HT1080 (cell line): Measurements from ENCODE around the gene EEFSEC. TPM values are rescaled to one million over a fixed set of nuclear protein-coding genes. Genes with fewer than 3 reads are reported as not detected.

Experiments
- DNase-seq: peaks from one replicate; pipeline ENCODE4 v3.0.0-alpha.2; 2015; ENCODE audit warnings: low read depth
- total RNA-seq: library from RNA; depleted of rRNA; stranded (reverse); fragments of >200 nt; shearing (Covaris generic); gene quantifications from 2 replicates; pipeline ENCODE4 v1.2.3, GENCODE V29; 2014

The EEFSEC gene
- total RNA-seq, 1 experiment from 2014 or later, result 12.3 TPM

DNA sequence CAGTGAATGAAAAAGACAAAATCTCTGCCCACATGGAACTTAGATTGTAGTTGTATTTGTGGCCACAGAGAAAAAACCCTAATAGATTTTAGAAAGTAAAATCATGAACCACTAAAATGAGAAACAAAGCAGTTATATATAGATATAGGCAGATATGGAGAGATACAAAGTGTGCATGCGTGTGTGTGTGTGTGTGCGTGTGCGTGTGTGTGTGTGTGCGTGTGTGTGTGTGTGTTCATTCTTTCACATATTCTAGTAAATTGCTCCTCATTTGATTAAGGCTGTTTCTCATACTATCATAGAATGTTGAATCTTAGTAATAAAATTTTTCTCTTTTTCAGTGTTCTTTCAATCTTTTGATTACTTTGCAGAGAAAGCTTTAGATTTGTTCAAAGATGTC, 194.8 kb downstream of the EEFSEC start:
- DNase-seq, result no peak

- DNase-seq, result peak; percentile 53
Observed at GRCh38 chr3:128348805-128349531, 195.7 kb downstream of the EEFSEC start.

DNA sequence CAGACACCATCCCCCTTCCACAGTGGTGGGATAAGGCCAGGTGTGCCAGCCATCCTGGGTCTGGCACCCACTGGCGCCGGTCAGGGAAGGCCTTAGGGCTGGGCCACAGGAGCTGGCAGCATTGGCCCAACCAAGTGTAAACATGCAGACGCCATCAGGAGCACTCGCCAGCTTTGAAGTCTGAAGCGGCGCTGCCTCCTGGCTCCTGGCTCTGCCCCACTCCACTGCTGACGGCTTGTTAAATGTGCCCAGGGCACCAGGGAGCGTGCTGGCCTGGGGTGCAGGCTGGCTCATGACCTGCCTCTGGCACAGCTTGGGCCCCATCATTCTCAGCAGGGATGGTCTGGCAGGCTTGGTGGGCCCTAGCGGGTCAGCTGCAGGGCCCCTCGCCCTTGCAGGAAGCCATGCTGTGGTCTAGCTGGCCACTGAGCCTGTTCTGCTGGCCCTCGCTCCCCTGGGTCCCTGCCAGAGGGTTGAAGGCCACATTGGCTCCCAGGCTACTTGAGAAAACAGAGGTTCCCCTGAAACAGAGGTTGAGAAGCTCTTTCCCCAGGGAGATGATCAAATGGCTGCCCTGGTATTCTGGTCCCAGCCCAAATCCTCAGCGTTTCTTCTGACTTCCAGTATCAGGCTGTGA, 196.8 kb downstream of the EEFSEC start:
- no peak for DNase-seq

GRCh38 chr3:128351546-128351945, 198.3 kb downstream of the EEFSEC start:
- DNase-seq, result no peak

GRCh38 chr3:128352326-128352725, 199.0 kb downstream of the EEFSEC start:
- DNase-seq, result no peak

DNA sequence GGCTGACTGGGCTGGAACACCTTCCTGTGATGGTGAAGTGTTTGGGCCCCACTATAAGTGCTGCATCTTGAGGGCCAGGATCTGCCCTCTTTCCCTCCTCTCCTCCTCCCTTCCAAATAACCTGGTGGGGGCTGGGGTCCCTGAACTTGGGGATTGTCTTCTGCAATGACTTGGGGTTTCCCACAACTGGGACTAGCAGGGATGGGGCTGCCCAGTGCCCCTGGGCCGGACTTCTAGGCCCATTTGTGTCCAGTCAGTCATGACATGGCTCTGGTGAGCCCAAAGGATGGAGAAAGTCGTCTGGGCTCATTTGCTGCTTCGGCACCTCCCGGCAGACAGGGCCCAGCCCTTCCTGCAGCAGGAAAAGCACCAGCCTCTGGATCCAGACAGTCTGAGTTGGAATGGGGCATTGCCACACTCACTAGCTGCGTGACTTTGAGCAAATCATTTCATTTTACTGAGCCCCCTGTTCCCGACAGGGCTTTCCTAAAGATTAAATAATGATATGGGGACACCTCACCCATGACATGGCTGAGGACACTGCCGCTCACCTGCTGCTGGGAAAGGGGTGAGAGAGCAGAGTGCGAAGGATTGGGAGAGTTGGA, 200.2 kb downstream of the EEFSEC start:
- DNase-seq, result no peak

GRCh38 chr3:128353991-128354687, 200.9 kb downstream of the EEFSEC start:
- DNase-seq, result no peak

DNA sequence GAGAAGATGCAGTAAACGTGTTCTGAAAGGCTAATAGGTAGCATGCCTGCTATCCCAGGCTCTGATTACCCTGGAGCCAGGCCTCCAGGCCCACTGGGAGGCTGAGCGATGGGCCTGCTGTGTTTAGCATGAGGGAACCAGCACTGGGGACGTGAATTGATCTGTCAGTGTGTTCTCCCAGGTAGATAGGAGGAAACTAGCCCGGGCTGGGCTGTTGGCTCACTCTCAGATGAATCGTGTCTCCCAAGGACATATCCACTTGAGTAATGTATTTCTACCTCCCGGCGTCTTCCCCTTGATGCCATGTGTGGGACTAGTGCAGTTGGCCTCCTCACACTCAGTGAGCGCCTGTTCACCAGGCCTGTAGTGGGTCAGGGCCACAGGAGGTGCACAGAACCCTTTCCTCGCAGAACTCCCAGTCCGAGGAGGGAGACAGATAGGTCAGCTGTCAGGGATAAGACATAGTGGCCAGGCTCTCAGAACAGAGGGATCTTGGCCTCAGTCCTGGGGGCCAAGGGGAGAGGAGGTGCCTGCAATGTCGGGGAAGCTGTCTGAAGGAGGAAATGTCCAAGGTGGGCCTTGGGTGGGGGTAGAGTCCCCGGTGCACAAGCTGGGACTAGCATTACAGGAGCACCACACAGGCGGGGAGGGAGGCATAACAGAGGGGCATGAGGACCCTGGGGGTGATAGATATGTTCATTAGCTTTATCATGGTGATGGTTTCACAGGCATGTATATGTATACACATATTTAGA, 201.7 kb downstream of the EEFSEC start:
- DNase-seq, result no peak

- DNase-seq, result no peak
Observed at GRCh38 chr3:128355543-128355919, 202.2 kb downstream of the EEFSEC start.

- no peak for DNase-seq
Observed at GRCh38 chr3:128356822-128357221, 203.5 kb downstream of the EEFSEC start.

- no peak for DNase-seq
Observed at GRCh38 chr3:128357538-128357937, 204.3 kb downstream of the EEFSEC start.

DNA sequence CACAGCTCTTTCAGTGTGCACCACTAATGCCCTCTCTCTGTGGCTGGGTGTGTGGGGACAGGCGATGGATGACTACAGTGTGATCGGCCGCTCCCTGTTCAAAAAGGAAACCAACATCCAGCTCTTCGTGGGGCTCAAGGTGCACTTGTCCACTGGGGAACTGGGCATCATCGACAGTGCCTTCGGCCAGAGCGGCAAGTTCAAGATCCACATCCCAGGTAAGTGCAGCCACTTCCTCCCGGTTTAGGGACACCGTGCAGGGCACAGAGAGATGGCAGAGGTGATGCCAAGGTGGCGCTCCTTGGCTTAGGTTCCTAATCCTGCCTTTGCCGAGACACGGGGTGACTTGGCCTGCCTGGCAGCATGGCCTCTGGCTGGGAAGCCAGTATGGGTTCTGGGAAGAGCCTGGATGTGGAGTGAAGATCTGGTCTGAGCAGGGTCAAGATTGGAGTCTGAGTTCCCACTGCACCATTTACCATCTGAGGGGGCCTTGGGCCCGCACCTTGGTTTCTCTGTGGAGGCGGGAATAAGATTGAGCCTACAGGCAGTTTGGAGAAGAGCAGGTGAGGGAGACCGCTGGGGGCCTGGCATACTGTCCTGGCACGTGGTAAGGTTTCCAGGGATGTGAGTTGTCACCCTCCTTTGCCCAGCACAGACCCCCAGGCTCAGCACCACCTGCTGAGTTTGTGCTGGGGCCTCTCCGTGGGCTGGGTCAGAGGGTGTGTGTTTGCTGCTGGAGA, 205.0 kb downstream of the EEFSEC start:
- DNase-seq, result no peak

DNA sequence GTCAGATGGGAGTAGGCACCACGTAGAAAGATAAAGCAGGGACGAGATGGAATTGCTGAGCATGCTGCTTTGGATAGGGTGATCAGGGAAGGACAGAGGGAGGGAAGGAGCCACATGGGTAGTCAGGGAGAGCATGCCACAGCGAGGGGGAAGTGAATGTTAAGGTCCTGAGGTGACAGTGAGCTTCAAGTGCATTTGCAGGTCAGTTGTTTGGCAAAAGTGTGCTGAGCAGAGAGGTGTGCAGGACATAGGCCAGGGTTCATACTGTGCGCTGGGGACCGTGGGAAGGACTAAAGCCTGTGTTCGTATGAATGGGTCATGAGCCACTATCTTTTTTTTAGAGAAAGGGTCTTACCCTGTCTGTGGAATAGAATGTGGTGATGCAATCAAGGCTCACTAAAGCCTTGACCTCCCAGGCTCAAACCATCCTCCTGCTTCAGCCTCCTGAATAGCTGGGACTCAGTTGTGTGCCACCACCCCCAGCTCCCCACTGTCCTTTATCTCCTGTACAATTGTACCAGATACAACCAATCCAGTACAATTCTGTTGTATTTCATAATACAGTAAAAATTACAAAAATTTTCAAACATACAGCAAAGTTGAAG, 205.9 kb downstream of the EEFSEC start:
- no peak for DNase-seq

DNA sequence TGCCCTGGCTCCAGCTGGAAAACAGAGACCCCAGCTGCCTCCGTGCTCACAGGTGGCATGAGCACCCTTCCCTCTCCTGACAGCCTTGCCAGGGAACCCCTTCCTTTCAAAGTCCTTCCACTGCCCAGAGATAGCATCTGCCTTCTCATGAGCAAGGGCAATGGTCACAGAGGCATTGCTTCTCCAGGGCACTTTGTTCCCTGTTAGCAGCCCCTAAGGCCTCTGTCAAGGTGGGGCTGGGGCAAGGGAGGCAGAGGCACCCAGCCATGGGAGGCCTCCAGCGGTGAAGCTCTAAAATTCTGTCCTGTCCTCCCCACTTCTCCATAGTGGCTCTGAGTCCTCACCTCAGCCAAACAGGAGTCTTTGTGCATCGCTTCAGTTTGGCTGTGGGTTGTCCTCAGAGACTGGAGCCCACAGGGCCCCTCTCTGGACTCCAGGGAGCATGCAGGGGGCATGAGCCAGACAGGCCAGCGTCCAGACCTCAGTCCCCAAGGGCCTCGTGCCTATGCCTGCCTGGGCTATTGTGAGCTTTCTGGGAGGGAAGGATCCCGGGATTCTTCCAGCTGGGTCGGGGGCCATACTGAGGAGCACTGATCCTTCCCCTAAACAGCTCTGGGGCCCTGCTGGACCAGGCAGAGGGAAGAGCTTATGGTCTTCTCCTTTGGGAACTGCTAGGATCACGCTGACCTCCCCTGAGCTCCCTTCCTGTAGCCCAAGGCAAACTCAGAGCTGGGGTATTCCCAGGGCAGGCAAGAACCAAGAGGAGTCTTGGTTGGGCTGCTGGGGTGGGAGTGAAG, 206.8 kb downstream of the EEFSEC start:
- DNase-seq, result no peak

GRCh38 chr3:128360705-128361271, 207.5 kb downstream of the EEFSEC start:
- DNase-seq, result no peak

DNA sequence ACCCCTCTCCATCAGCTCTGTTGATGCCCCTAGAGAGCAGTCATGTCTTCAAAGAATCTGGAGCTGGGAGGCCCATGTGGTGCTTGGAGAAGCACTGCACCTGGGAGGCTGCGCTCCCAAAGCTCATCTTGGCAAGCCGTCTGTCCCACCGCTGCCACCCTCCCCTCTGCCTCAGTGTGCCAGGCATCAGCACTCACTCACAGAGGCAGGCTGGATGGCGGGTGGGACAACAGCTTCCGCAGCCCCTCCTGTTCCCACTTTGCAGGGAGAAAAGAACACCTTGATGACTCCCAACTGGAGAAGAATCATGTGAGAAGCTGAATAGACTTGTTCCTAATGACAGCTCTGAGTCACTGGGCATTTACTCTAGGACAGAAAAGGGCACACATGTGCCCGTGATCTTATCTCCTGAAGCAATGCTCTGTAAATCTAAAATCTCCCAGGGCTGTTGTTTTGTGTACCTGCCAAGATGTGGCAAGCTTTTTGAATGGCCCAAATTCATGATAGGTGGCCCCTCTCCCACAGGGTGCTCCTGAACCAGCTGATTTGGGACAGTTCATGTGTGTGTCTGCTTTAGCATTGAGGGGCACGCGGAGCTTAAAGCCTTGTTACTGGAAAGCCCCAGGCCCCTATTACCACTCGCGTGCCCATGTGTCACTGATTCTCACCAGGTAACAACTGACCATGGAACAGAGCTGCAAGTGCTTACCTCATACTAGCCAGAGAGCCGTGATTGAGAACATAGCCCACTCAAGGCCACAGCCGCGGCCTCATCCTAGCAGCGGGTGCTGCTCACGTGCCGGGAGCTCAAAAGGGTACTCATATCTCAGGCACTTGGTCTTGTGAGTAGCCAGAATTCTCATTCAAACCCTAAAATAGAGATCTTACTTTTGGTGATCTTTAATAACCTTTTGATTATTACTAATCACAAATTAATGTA, 209.0 kb downstream of the EEFSEC start:
- no peak for DNase-seq

GRCh38 chr3:128364291-128364690, 211.0 kb downstream of the EEFSEC start:
- DNase-seq, result no peak

GRCh38 chr3:128364808-128365360, 211.6 kb downstream of the EEFSEC start:
- no peak for DNase-seq
